Activated CD8-positive, alpha-beta memory T cell treated with anti-CD3 and anti-CD28 coated beads for 48 hours (primary cell): ENCODE data around the gene FOXO3B.
A peak's percentile ranks its signal among the peaks of the same experiment; 100 is the strongest.
"Not testable (repeated sequence)": the region's sequence is repeated elsewhere in the genome, so short reads cannot be mapped to it uniquely, and the experiment has no call there.

Source experiments
- DNase-seq, 3 experiments: peaks; one replicate each; pipeline ENCODE4 v3.0.0-alpha.2; 2020; ENCODE audit warnings: low read depth in 2 of 3, low spot score in 2 of 3

Gene FOXO3B

DNA sequence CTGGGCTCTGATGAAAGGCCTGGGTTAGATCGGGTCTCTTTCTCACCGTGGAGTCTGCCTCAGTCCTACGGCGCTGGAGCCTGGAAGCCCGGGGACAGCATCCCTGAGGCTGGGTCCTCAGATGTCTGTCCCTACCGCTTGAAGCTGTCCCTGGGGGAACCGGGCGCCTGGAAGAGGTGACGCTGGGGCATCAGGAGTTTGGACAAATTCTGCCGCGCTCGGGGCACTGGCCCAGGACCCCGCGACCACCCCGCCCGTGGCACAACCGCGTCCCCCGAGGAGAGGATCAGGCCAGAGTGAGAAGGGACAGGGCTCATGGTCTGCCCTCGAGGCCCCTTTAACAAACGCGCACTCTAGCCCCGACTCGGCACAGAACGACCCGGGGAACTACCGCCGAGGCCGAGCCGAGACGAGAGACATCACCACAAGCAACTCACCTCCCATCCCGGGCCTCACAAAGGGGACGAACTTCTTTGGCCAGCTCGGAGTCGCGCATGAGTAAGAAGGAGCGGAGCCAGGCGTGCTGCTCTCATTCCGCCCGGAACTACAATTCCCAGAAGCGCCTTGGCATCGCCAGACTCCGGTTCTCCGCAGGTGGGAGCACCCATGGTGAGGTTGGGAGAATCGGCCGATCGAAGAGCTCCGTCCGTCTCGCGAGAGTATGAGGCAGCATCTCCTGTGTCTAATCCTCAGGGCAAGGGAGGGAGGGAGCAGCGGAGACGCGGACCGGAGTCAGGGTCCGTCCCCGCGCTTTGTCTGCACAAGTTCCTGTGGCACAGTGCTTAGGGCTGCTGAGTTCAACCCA is at the start of gene FOXO3B:
TSS of gene FOXO3B (minus strand) at position 548 of the 805 bp plus-strand sequence. CDS start 663 bp downstream, outside the sequence.
- peak; percentile 23 to 66 (median 45) for DNase-seq

- not testable (repeated sequence) for DNase-seq
Measured at GRCh38 chr17:18723509-18723908, 41.4 kb upstream of the FOXO3B start.

DNA sequence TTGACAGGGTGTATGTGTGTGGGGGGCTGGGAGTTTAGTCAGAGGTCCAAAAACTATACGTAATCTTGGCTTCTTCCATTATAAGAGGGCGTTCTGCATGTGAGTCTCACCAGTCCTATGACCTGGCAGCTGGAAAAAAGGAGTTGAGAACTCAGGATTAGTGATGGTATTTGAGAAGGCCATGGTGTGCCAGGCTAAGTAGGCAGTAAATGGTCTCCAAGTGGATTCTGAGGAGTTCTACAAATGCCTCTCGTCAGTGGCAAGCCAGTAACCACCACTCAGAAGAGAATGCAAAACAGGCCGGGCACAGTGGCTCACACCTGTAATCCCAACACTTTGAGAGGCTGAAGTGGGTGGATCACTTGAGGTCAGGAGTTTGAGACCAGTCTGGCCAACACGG is 40.5 kb upstream of the FOXO3B start:
- DNase-seq, result not testable (repeated sequence)

DNA sequence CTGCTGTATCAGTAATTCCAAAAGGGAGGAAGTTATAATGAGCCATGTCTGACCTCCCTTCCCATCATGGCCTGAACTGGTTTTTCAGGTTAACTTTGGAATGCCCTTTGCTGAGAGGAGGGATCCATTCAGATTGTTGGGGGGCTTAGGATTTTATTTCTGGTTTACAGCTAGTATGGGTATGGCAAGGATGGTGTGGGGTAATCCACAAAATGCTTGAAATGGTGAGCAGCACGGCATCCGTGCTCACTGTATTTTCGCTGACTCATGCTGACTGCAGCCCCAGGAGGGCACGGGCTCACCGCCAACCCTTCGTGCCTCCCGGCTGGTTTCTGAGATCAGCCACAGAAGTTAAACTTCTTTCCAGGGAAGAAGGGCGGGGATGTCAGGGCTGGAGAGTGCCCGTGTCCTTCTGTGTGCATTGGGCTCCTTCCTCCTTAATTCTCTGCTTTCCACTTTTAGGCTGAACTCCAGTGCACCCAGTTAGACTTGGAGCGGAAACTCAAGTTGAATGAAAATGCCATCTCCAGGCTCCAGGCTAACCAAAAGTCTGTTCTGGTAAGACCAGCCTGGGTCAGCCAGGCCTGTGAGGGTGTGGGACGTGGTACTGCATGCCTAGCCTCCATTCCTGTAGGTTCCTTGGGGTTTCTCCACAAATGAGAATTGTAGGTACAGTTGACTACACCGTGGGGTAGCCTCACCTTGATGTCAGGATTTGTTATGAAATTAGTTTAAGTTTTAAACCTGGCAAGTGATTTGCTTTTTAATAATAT is 39.8 kb upstream of the FOXO3B start:
- not testable (repeated sequence) for DNase-seq

DNA sequence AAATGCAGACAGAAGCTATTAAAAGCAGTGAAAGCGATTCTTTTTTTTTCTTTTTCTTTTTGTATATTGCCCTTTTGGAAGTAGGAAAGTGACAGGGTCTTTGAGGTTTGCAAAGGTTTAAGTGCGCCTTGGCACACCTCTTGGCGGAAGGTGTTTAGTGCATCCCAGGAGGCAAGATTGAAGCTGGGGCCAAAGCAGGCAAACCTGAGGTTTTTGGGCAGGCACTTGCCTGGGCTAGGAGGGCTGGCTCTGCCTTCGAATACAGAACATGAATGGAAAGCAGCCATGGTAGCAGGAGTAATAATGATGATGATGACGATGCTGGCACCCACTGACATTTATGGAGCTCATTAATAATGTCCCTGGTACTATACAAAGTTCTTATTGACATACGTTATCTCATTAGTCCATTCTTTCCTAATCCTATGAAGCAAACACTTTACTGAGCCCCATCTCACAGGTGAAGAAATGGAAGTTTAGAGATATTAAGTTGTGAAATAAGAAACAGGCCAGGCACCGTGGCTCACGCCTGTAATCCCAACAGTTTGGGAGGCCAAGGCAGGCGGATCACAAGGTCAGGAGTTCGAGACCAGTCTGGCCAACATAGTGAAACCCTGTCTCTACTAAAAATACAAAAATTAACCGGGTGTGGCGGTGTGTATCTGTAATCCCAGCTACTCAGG is 37.5 kb upstream of the FOXO3B start:
- not testable (repeated sequence) for DNase-seq

- not testable (repeated sequence) for DNase-seq
Measured at GRCh38 chr17:18718643-18719427, 36.7 kb upstream of the FOXO3B start.

- DNase-seq, result peak in 1 of 3 experiments; percentile 4
Measured at GRCh38 chr17:18712354-18712999, 30.4 kb upstream of the FOXO3B start.

DNA sequence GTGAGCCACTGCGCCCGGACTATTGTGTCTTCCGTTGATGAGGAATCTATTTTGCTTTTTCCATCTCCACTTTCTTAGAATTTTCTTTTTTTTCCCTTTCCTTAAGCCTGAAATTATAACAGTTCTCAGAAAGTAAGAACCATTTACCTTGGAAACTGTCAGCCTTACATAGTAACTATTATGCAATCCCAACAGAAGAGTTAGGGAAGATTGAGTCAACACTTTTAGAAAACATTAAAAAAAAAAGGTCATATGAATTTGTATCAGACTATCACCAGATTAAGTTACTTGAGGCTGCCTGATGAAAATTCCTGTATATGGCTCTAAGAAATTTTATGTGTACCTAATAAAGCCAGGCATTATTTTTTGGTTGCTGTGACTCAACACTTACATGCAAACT is 26.1 kb upstream of the FOXO3B start:
- not testable (repeated sequence) for DNase-seq

GRCh38 chr17:18705955-18706354 is 23.8 kb upstream of the FOXO3B start:
- DNase-seq, result not testable (repeated sequence)

DNA sequence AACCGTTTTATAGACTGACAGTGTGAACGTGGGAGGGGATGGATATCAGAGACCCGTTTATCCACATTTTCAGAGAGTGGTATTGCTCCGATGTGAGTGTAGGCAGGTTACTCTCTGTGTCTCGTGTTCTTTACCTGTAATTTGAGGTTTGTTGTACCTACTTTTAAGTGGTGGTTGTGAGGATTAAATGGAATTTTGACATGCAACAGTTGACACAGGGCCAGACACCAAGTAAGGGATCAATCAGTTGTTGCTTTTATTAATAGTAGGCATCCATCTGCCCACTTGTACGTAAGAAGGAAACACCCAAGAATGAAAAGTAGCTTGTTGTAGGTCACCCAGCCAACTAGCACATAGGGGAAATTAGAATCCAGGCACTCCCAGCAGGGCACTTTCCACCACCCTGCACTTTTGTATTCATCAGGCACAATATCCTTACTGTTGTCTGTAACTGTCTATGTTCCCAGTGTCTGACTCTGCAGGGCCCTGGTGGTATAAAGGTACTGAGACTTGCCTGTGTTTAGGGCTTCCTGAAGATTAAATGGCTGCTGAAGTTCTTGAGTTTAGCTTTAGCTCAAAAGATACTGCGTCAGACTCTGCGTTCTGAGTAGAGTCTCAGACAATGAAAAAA is 16.5 kb upstream of the FOXO3B start:
- DNase-seq, result not testable (repeated sequence)

GRCh38 chr17:18695143-18695542 is 13.0 kb upstream of the FOXO3B start:
- not testable (repeated sequence) for DNase-seq

DNA sequence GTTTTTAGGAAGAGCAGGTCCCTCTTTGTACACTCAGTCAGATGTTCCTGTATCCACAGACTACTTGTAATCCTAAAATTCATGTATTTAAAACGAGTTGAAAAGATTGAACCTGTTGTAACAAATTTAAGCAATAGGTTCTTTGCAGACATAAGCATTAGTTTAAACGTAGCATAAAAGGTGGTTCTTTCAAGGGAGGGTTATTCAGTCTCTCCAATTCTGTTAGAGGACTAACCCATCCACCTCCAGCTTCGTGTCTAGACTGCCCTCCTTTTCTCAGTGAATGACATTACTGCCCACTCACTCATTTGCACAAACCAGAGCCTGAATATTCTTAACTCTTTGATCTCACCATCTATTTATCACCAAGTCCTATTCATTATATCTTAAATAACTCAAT is 554 bp upstream of the FOXO3B start:
- DNase-seq, result not testable (repeated sequence)

- DNase-seq, result not testable (repeated sequence)
Measured at GRCh38 chr17:18677381-18677780, 4.7 kb downstream of the FOXO3B start.

DNA sequence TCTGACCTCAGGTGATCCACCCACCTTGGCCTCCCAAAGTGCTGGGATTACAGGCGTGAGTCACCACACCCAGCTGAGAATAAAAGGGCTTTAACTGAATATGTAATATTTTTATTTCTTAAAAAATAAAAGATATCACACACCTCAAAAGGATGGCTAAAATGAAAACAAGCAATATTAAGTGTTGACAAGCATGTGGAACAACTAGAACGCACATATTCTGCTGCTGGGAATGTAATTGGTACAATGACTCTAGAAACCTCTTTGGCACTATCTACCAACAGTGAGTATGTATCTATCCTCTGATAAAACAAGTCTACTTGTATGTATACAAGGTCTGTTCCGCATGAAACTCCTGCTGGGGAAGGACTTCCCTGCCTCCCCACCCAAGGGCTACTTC is 5.2 kb downstream of the FOXO3B start:
- DNase-seq, result not testable (repeated sequence)

DNA sequence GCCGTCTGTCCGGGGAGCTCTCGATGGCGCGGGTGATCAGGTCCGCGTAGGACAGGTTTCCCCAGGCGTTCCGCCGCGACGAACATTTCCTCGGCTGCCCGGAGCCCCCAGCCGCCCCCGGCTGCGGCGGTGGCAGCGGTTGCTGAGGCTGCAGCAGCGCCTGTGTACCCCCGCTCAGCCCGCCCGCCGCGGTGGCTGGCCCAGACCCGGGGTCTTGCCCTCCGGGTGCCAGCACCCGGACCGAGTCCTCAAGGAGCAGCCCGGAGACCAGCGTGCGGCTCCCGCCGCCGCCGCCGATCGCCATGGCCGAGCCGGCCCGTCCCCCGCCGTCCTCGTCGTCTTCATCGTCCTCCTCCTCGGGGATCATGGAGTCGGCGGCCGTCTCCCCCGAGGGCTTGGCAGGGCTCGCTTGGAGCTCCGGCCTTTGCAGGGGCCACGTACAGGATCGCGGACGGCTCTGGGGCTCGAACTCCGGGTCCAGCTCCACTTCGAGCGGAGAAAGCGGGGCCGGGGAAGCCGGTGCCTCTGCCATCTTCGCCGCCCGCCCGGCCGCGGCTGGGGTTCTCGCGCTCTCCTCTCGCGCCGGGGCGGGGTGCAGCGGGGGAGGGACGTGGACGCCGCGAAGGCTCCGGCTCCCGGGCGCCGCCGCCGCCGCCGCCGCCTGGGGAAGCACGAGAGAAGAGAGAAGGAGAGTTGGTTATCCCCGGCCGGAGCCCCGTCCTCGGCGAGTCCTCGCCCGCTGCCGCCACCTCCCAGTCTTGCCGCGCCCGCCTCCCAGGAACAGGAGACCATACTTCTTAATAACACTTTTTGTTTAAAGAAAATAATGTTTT is 9.5 kb downstream of the FOXO3B start:
- not testable (repeated sequence) for DNase-seq

GRCh38 chr17:18668625-18669024 is 13.5 kb downstream of the FOXO3B start:
- not testable (repeated sequence) for DNase-seq

- DNase-seq, result not testable (repeated sequence)
Measured at GRCh38 chr17:18667535-18667934, 14.6 kb downstream of the FOXO3B start.

- not testable (repeated sequence) for DNase-seq
Measured at GRCh38 chr17:18666326-18666725, 15.8 kb downstream of the FOXO3B start.
